SU-DHL-6 (cell line): ENCODE measurements around the gene FLACC1.

Experiments
- CTCF ChIP-seq: fragments of 200-600 bp; sonication (generic); IDR thresholded peaks from one replicate; pipeline ENCODE4 v1.5.1; 2017; ENCODE audit warnings: antibody characterized with exemption, mild to moderate bottlenecking, low read length, moderate library complexity; ENCODE audit not compliant: insufficient read depth, poor library complexity, severe bottlenecking
- EZH2phosphoT487 ChIP-seq: fragments of 200-600 bp; sonication (generic), shearing (Covaris generic); conservative IDR thresholded peaks from 2 replicates; pipeline ENCODE4 v1.6.1; 2018; ENCODE audit warnings: mild to moderate bottlenecking, antibody characterized with exemption, low read length, moderate library complexity, mixed read lengths

- TF ChIP-seq CTCF (no peak), EZH2phosphoT487 (no peak)
Observed at GRCh38 chr2:201242571-201243277, 114.4 kb downstream of the FLACC1 start.
